Daoy (cell line): Measurements from ENCODE around the gene ABCC8. TPM values are rescaled to one million over a fixed set of nuclear protein-coding genes. Genes with fewer than 3 reads are reported as not detected.
A peak's percentile ranks its signal among the peaks of the same experiment; 100 is the strongest.

Experiments used
- DNase-seq: peaks from one replicate; pipeline ENCODE4 v3.0.0-alpha.2; 2015; ENCODE audit warnings: low read depth
- total RNA-seq: library from RNA; depleted of rRNA; stranded (reverse); fragments of >200 nt; shearing (Covaris generic); gene quantifications from 2 replicates; pipeline ENCODE4 v1.2.3, GENCODE V29; 2014; rRNA removed

Gene ABCC8
- total RNA-seq: not detected in 2 replicates

GRCh38 chr11:17476317-17477083 lies at the start of gene ABCC8:
TSS of gene ABCC8 (minus strand) at chr11:17476845. CDS start at chr11:17476776, 69 bp downstream.
- DNase-seq: no peak

- DNase-seq: no peak
Observed at GRCh38 chr11:17526326-17526725, 49.7 kb upstream of the ABCC8 start.

- DNase-seq: no peak
Observed at GRCh38 chr11:17525570-17525969, 48.9 kb upstream of the ABCC8 start.

- no peak for DNase-seq
Observed at GRCh38 chr11:17524221-17524620, 47.6 kb upstream of the ABCC8 start.

GRCh38 chr11:17522655-17523054 lies 46.0 kb upstream of the ABCC8 start:
- no peak for DNase-seq

- DNase-seq: no peak
Observed at GRCh38 chr11:17521106-17521900, 44.7 kb upstream of the ABCC8 start.

- DNase-seq: no peak
Observed at GRCh38 chr11:17519061-17519885, 42.6 kb upstream of the ABCC8 start.

- no peak for DNase-seq
Observed at GRCh38 chr11:17518366-17518765, 41.7 kb upstream of the ABCC8 start.

- DNase-seq: no peak
Observed at GRCh38 chr11:17517186-17517585, 40.5 kb upstream of the ABCC8 start.

- no peak for DNase-seq
Observed at GRCh38 chr11:17516551-17517150, 40.0 kb upstream of the ABCC8 start.

- DNase-seq: no peak
Observed at GRCh38 chr11:17515443-17516176, 39.0 kb upstream of the ABCC8 start.

GRCh38 chr11:17514476-17514875 lies 37.8 kb upstream of the ABCC8 start:
- no peak for DNase-seq

- peak; percentile 30 for DNase-seq
Observed at GRCh38 chr11:17513853-17514252, 37.2 kb upstream of the ABCC8 start.

GRCh38 chr11:17512101-17512500 lies 35.5 kb upstream of the ABCC8 start:
- no peak for DNase-seq

- DNase-seq: no peak
Observed at GRCh38 chr11:17511571-17511970, 34.9 kb upstream of the ABCC8 start.

- no peak for DNase-seq
Observed at GRCh38 chr11:17510507-17511206, 34.0 kb upstream of the ABCC8 start.

GRCh38 chr11:17508791-17509190 lies 32.1 kb upstream of the ABCC8 start:
- no peak for DNase-seq

GRCh38 chr11:17508306-17508705 lies 31.7 kb upstream of the ABCC8 start:
- DNase-seq: peak; percentile 31

- DNase-seq: no peak
Observed at GRCh38 chr11:17507773-17508172, 31.1 kb upstream of the ABCC8 start.

GRCh38 chr11:17506942-17507341 lies 30.3 kb upstream of the ABCC8 start:
- DNase-seq: no peak
